ENCODE results near the gene HAND1. TPM values are rescaled to one million over a fixed set of nuclear protein-coding genes. Genes with fewer than 3 reads are reported as not detected.

HAND1 gene
- total RNA-seq, 1 donor from 2014 or later: not detected

- no peak for DNase-seq (ENCODE audit: low read depth)
Measured at GRCh38 chr5:154506049-154506715, 28.2 kb upstream of the HAND1 start.

GRCh38 chr5:154505567-154505966 is 27.5 kb upstream of the HAND1 start:
- no peak for DNase-seq (ENCODE audit: low read depth)

GRCh38 chr5:154503698-154504039 is 25.6 kb upstream of the HAND1 start:
- DNase-seq (ENCODE audit: low read depth): no peak

GRCh38 chr5:154502180-154502579 is 24.2 kb upstream of the HAND1 start:
- DNase-seq (ENCODE audit: low read depth): no peak

GRCh38 chr5:154501566-154501965 is 23.5 kb upstream of the HAND1 start:
- no peak for DNase-seq (ENCODE audit: low read depth)

GRCh38 chr5:154498994-154499393 is 21.0 kb upstream of the HAND1 start:
- no peak for DNase-seq (ENCODE audit: low read depth)

GRCh38 chr5:154498591-154498990 is 20.6 kb upstream of the HAND1 start:
- no peak for DNase-seq (ENCODE audit: low read depth)

- DNase-seq (ENCODE audit: low read depth): no peak
Measured at GRCh38 chr5:154494036-154494435, 16.0 kb upstream of the HAND1 start.

- DNase-seq (ENCODE audit: low read depth): no peak
Measured at GRCh38 chr5:154493274-154493673, 15.2 kb upstream of the HAND1 start.

GRCh38 chr5:154491941-154492340 is 13.9 kb upstream of the HAND1 start:
- no peak for DNase-seq (ENCODE audit: low read depth)

- no peak for DNase-seq (ENCODE audit: low read depth)
Measured at GRCh38 chr5:154487541-154487940, 9.5 kb upstream of the HAND1 start.

GRCh38 chr5:154486427-154486866 is 8.4 kb upstream of the HAND1 start:
- no peak for DNase-seq (ENCODE audit: low read depth)

- no peak for DNase-seq (ENCODE audit: low read depth)
Measured at GRCh38 chr5:154485850-154486426, 7.9 kb upstream of the HAND1 start.

- DNase-seq (ENCODE audit: low read depth): no peak
Measured at GRCh38 chr5:154485096-154485491, 7.1 kb upstream of the HAND1 start.

- no peak for DNase-seq (ENCODE audit: low read depth)
Measured at GRCh38 chr5:154484393-154485095, 6.5 kb upstream of the HAND1 start.

GRCh38 chr5:154483654-154484392 is 5.8 kb upstream of the HAND1 start:
- no peak for DNase-seq (ENCODE audit: low read depth)

- DNase-seq (ENCODE audit: low read depth): no peak
Measured at GRCh38 chr5:154482528-154483449, 4.8 kb upstream of the HAND1 start.

- no peak for DNase-seq (ENCODE audit: low read depth)
Measured at GRCh38 chr5:154481584-154482381, 3.8 kb upstream of the HAND1 start.

- DNase-seq (ENCODE audit: low read depth): no peak
Measured at GRCh38 chr5:154480847-154481246, 2.8 kb upstream of the HAND1 start.

- no peak for DNase-seq (ENCODE audit: low read depth)
Measured at GRCh38 chr5:154479944-154480750, 2.1 kb upstream of the HAND1 start.

Measured in renal cortical epithelial cell (primary cell).